Measurements from ENCODE around the gene OLFML2B.

Gene OLFML2B

DNA sequence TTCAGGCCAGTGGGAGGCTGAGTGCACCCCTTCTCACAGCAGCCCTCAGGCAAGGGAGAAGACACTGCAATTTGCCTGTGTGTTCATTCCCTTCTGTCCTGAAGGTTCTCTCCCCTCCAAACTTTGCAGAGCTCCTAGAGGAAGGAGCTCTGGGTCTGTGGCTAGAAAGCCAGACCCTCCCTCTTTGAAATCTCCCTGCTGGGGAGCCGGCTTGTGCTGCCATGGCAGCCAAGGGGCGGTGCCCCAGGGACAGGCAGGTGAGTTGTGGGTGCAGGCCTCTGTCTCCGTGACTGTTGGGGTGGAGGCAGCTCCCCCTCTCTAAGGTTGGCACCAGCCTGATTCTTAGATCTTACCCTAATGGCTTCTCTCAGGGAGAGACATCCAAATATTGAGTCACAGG, 53.0 kb downstream of the OLFML2B start:
- Mint-ChIP-seq H3K27me3 (no peaks in the 10 kb centered on the region), H3K4me1 (peaks cover 4% of the 10 kb centered on the region), H3K36me3 (peaks cover 8% of the 10 kb centered on the region), H3K4me3 (no peak overlapping the region), H3K9me3 (no peaks in the 10 kb centered on the region), H3K27ac (no peak overlapping the region)
- no peak for DNase-seq
- CTCF ChIA-PET: no interaction called here

DNA sequence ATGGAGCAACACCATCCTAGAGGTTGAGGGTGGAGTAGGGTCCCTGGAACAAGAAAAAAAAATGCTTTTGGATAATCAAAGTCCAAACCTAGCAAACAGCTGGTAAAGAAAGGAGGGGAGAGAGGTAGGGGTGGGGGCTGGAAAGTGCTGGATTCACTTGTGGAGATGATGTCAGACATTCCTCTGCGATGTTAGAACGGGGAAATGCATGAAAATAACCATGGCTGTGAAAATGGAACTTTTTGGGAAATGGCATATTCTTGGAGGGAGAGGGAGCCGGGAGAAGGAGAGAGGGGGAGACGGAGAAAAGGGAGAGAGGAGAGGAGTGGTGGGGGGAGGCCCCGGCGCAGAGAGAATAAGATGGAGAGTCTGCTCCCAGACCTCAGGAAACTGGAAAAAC, 53.6 kb downstream of the OLFML2B start:
- CTCF ChIA-PET: no interaction called here
- DNase-seq: no peak
- no peak overlapping the region for H3K4me3 Mint-ChIP-seq

DNA sequence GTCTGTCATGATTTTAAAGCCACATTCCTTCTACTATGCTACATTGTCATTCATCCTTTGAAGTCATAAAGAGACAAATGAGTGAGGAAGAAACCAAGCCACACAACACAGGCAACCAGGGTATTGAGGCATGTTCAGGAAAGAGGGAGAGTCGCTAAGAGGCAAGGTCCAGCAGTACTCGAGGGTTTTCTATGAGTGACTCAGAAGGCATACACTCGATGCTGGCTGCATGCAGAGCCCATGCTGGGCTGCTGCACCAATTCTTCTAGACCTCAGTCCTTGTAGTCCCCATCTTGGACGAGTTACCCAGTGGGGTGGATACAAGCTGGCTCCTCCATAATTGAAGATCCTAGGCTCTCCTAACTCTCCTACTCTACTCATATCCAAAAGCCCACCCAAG, 57.6 kb downstream of the OLFML2B start:
- Mint-ChIP-seq H3K4me1 (peaks cover 27% of the 10 kb centered on the region), H3K27me3 (no peaks in the 10 kb centered on the region), H3K36me3 (peaks cover 23% of the 10 kb centered on the region), H3K9me3 (no peaks in the 10 kb centered on the region), H3K4me3 (no peak overlapping the region), H3K27ac (no peak overlapping the region)
- no peak for DNase-seq
- CTCF ChIA-PET: no interaction called here

More for the DNA sequence above, 53.6 kb downstream of the OLFML2B start:
- Mint-ChIP-seq H3K27me3 (no peaks in the 10 kb centered on the region), H3K4me1 (peaks cover 4% of the 10 kb centered on the region), H3K27ac (no peak overlapping the region), H3K9me3 (no peaks in the 10 kb centered on the region), H3K36me3 (peaks cover 11% of the 10 kb centered on the region)

DNA sequence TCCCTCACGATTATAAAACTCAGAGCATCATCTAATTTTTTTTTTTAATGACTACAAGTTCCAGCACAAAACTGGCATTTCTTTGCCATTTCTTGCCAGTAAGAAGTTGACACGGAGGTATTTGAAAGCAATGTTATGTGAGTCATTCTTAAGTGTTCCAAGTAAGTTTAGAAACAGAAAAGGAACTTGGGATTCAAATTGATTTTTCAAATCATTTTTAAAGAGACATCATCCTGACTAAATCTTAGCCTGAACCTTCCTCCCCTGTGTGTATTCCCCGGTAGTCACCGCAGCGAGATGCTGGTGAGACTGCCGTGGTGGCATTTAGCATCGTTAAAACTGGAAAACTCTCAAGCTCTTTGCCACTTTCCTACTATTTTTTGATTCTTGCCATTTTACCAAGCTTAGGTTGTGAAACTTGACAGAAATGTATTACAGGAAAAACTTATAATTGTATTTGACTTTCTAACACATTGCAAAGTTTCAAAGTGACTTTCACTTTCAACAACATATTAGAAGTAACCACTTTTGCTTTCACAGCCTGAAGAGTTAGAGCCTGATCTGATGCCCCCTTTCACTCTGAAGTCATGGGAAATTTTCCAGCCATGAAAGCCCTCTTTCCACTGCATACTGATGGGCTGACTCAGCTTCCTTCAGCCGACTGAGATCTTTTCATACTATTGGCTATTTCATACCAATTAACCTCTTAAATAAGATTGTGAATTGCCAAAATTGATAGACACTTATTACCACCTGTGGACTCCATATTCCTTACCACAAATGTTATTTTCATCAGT, 61.4 kb downstream of the OLFML2B start:
- CTCF ChIA-PET: interaction anchor here (0.8 to 1.3 kb wide), 2 partner anchors 56 to 61 kb away, joined by 3 read pairs; partner anchors contain the start of gene OLFML2B
- Mint-ChIP-seq H3K27ac (peak overlapping the region; percentile 94), H3K27me3 (no peaks in the 10 kb centered on the region), H3K4me1 (peaks cover 41% of the 10 kb centered on the region), H3K9me3 (no peaks in the 10 kb centered on the region), H3K36me3 (peaks cover 43% of the 10 kb centered on the region), H3K4me3 (peak overlapping the region; percentile 77)
- DNase-seq: peak; percentile 51

DNA sequence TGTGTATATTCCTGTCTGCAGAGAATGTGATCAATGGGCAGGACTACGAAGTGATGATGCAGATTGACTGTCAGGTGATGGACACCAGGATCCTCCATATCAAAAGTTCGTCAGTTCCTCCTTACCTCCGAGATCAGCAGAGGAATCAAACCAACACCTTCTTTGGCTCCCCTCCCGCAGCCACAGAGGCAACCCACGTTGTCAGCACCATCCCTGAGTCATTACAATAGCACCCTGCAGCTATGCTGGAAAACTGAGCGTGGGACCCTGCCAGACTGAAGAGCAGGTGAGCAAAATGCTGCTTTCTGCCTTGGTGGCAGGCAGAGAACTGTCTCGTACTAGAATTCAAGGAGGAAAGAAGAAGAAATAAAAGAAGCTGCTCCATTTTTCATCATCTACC, 65.2 kb downstream of the OLFML2B start:
- no peaks in the 10 kb centered on the region for H3K9me3 Mint-ChIP-seq
- DNase-seq: no peak
- no peak overlapping the region for H3K4me3 Mint-ChIP-seq
- CTCF ChIA-PET: interaction anchor here (0.6 kb wide), 1 partner anchor 157 kb away, joined by 3 read pairs; no protein-coding TSS in a partner anchor
- no peaks in the 10 kb centered on the region for H3K27me3 Mint-ChIP-seq
- H3K4me1 Mint-ChIP-seq: peaks cover 54% of the 10 kb centered on the region
- H3K27ac Mint-ChIP-seq: no peak overlapping the region
- H3K36me3 Mint-ChIP-seq: peaks cover 35% of the 10 kb centered on the region

DNA sequence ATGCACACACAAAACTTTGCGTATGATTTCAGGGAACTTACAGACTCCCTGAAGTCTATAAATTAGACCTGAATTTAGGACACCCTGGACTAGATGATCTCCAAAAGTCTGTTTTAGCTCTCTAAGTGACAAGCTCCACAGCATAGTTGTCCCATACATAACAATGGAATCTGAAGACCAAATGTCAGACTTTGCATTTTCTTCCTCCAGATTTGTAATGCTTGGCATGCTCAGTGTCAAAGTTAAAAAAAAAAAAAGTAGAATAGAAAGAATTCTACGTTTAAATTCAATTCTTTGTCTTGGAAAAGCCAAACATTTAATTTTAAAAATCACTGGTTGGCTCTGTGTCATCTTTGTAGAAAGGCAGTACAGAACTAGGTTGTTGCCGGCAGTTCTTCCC, 66.7 kb downstream of the OLFML2B start:
- no peak for DNase-seq
- Mint-ChIP-seq H3K27me3 (no peaks in the 10 kb centered on the region), H3K36me3 (peaks cover 33% of the 10 kb centered on the region), H3K4me1 (peaks cover 44% of the 10 kb centered on the region), H3K9me3 (no peaks in the 10 kb centered on the region), H3K27ac (no peak overlapping the region), H3K4me3 (no peak overlapping the region)
- CTCF ChIA-PET: no interaction called here

DNA sequence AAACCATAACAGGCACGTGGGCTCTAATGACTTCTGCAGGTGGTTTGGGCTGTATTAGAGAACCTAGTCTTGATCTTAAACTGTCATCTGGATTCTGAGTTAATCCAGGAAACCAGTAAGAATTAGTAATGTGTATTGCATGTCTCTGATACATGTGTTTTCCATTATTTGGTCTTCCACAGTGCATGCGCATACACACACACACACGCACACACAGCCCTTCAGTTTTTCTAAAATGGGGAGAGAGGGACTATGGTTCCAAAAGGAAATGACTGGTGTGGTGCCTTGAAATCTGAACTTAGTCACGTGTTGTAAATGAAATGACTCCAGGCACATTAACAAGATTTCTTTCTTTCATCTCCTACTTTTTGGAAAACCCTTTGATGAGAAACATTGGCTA, 67.6 kb downstream of the OLFML2B start:
- no peaks in the 10 kb centered on the region for H3K9me3 Mint-ChIP-seq
- peaks cover 37% of the 10 kb centered on the region for H3K4me1 Mint-ChIP-seq
- CTCF ChIA-PET: no interaction called here
- DNase-seq: no peak
- H3K27ac Mint-ChIP-seq: no peak overlapping the region
- no peaks in the 10 kb centered on the region for H3K27me3 Mint-ChIP-seq
- H3K4me3 Mint-ChIP-seq: no peak overlapping the region
- H3K36me3 Mint-ChIP-seq: peaks cover 33% of the 10 kb centered on the region

DNA sequence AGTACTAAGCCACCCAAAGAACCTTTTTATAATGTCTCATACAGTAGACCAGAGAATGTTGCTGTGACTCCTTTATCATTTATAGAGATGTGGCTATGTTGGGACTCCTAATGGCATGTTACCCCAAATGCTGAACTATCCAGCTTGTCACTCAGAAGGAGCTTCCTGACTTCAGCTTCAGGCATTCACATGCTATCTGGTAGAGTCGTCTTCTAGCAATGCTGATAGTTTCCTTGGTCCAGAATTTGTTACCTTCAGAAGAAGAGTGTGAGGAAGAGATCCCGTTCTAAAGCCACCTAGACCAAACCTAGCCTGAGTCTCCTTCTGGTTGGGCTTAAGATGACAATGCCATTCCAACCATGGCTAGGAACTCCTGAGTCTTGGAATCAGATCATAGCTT, 68.1 kb downstream of the OLFML2B start:
- Mint-ChIP-seq H3K27ac (no peak overlapping the region), H3K27me3 (no peaks in the 10 kb centered on the region), H3K4me1 (peaks cover 32% of the 10 kb centered on the region), H3K36me3 (peaks cover 30% of the 10 kb centered on the region), H3K9me3 (no peaks in the 10 kb centered on the region), H3K4me3 (no peak overlapping the region)
- no peak for DNase-seq
- CTCF ChIA-PET: no interaction called here

DNA sequence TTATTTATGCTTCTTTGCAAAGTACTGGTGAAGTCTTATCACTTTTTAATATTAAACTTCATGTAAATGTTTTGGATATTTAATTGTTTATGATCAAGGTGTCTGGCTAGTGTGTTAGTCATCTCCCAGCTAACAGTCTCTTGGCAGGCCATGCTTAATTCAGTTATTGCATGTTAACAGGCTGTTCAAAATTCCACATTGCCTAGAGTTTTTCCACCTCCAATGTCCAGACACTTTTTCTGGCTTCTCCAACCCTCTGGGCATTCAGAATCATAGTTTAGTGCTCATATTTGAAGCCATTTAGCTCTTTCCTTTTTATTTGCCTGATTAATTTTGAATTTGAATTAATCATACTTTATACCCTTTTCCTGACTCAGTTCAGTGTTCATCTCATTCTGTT, 69.2 kb downstream of the OLFML2B start:
- Mint-ChIP-seq H3K4me1 (peaks cover 22% of the 10 kb centered on the region), H3K27me3 (no peaks in the 10 kb centered on the region), H3K36me3 (peaks cover 25% of the 10 kb centered on the region), H3K27ac (no peak overlapping the region), H3K4me3 (no peak overlapping the region), H3K9me3 (no peaks in the 10 kb centered on the region)
- DNase-seq: no peak
- CTCF ChIA-PET: no interaction called here

DNA sequence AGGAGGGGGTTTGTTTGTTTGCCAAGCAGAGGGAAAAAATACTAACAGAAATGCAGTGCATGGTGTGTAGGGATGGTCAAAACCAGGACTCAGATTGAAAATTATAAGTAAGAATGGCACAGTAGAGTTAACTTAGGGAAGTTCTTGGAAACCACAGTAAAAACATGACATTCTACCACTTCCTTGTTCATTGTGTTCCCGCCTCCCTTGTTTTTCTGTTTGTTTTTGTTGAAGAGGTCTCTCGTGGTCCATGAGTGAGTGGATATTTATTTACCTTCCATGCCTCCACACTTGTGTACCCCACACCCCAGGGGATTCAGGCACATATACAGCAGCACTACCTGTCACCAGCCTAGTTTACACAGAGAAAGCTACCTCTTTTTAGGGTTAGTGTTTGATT, 69.6 kb downstream of the OLFML2B start:
- Mint-ChIP-seq H3K27ac (peak overlapping the region; percentile 13), H3K36me3 (peaks cover 24% of the 10 kb centered on the region), H3K4me1 (peaks cover 20% of the 10 kb centered on the region), H3K27me3 (no peaks in the 10 kb centered on the region), H3K4me3 (no peak overlapping the region), H3K9me3 (no peaks in the 10 kb centered on the region)
- CTCF ChIA-PET: no interaction called here
- no peak for DNase-seq

DNA sequence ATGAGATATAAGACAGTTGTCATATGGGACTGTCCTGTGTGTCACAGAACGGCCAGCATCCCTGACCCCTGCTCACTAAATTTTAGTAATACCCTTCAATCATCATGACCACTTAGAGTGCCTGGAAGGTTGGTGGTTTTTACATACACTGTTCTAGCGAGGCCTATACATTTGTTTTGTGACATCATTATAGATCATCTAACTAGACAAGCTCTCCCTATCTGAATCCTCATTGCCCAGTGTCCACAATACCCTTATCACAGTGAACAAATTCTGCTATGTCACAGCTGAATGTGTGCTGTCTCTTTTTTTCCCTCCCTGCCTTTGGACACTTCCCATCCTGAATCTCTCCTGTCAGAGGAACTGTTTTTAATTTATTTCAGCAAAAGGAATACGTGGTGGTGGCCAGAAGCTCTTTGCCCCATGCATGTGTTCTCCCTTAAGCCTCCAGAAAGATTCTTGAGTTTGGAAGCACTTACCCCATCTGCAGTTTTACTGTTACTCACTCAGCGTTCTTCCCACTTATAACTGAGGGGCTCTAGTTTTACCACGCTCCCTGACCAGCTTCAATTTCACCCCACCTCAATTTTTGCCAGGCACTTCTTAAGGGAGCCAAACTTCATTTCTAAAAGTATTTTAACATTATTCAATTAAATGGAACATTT, 70.3 kb downstream of the OLFML2B start:
- Mint-ChIP-seq H3K4me1 (peaks cover 19% of the 10 kb centered on the region), H3K27me3 (no peaks in the 10 kb centered on the region), H3K27ac (peak overlapping the region; percentile 17), H3K36me3 (peaks cover 22% of the 10 kb centered on the region), H3K4me3 (no peak overlapping the region), H3K9me3 (no peaks in the 10 kb centered on the region)
- CTCF ChIA-PET: no interaction called here
- no peak for DNase-seq

DNA sequence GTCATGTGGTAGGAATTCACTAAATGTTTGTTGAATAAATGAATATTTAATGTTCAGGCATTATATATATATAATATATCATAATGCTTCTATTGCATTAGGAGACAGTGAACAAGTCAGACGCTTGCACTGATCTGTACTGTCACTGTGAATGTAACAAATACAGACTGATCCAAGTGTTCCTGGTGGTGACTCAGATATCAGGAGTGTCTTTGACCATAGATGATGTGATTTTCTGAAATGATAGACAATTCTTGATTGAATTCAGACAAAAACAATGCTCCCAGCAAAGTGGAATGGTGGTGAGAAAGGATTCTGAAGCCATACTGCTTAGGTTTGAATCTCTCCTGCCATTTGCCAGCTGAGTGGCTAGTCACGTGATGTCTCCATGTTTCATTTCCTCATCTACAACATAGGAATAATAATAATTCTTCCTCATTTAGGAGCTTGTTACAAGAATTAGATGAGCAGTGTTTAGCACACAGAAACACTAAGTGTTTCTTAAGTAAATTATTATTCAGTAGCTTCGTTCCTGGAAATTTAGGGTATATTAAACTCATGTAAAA, 71.0 kb downstream of the OLFML2B start:
- peaks cover 19% of the 10 kb centered on the region for H3K4me1 Mint-ChIP-seq
- peaks cover 21% of the 10 kb centered on the region for H3K36me3 Mint-ChIP-seq
- no peak overlapping the region for H3K27ac Mint-ChIP-seq

DNA sequence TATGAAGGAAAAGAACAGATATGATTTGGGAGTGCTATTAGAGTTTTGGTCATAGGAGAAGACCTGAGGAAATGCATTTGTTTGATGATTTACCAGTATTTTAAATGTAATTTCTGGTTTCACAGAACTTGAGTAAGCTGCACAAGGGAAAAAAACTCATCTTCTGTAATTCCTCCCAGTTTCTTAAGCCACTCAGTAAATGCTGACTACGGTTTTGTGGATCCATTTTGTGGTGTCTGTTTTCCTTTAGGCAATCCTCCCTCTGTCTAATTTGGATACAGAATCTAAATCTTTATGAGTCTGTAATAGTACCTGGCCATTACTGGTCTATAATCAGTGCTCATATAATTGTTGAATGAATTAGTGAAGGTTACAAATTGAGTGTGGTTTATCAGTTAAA, 72.0 kb downstream of the OLFML2B start:
- Mint-ChIP-seq H3K27me3 (no peaks in the 10 kb centered on the region), H3K4me1 (peaks cover 19% of the 10 kb centered on the region), H3K4me3 (no peak overlapping the region), H3K9me3 (no peaks in the 10 kb centered on the region), H3K36me3 (peaks cover 26% of the 10 kb centered on the region), H3K27ac (peak overlapping the region; percentile 25)
- CTCF ChIA-PET: no interaction called here
- DNase-seq: no peak

More for the DNA sequence above, 71.0 kb downstream of the OLFML2B start:
- Mint-ChIP-seq H3K9me3 (no peaks in the 10 kb centered on the region), H3K4me3 (no peak overlapping the region), H3K27me3 (no peaks in the 10 kb centered on the region)
- CTCF ChIA-PET: no interaction called here
- DNase-seq: no peak

DNA sequence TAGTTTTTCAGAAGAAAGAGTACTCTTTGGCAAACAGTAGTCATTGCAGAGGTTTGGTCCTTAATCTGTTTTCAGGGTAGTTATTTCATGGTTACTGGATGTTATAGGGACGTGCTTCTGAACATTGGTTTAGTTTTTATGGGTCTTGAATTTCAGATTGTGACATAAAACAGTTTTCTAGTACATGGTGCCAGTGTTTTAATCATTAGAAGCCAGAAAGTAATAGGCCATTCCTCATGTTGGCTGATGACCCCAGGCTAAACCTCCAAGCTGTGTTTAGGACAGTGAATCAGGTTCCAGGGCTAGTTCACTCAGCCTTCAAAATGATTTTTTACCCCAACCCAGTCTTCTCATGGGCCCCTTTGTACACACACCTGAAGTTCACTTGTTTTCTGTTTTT, 73.3 kb downstream of the OLFML2B start:
- Mint-ChIP-seq H3K9me3 (no peaks in the 10 kb centered on the region), H3K4me1 (peaks cover 19% of the 10 kb centered on the region), H3K27ac (no peak overlapping the region), H3K4me3 (no peak overlapping the region), H3K27me3 (no peaks in the 10 kb centered on the region), H3K36me3 (peaks cover 35% of the 10 kb centered on the region)
- CTCF ChIA-PET: no interaction called here
- DNase-seq: no peak

DNA sequence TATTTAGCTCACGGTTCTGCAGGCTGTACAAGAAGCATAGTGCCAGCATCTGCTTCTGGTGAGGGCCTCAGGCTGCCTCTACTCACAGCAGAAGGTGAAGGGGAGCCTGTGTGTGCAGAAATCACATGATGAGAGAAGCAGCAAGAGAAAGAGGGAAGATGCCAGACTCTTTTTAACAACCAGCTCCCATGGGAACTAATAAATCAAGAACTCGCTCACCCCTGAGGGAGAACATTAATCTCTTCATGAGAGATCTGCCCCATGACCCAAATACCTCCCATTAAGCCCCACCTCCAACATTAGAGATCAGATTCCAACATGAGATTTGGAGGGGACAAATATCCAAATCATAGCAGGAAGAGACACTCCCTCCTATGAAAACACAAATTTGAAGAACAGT, 74.1 kb downstream of the OLFML2B start:
- H3K4me3 Mint-ChIP-seq: no peak overlapping the region
- H3K4me1 Mint-ChIP-seq: peaks cover 14% of the 10 kb centered on the region
- no peak overlapping the region for H3K27ac Mint-ChIP-seq
- CTCF ChIA-PET: no interaction called here
- no peak for DNase-seq
- H3K36me3 Mint-ChIP-seq: peaks cover 34% of the 10 kb centered on the region
- H3K27me3 Mint-ChIP-seq: no peaks in the 10 kb centered on the region
- no peaks in the 10 kb centered on the region for H3K9me3 Mint-ChIP-seq

All from activated naive CD4-positive, alpha-beta T cell treated with anti-CD3 and anti-CD28 coated beads, Interleukin-2, amount 10 ng/mL, durations not matched to agents 7 days and 5 days (primary cell).